ENCODE results near the gene SMC2. TPM values are rescaled to one million over a fixed set of nuclear protein-coding genes. Genes with fewer than 3 reads are reported as not detected.

The SMC2 gene
- total and polyA plus RNA-seq, 2 donors (not counting 3 experiments of a cell fraction or from before 2014, with no cell fraction given): 5.3 to 34.1 TPM

DNA sequence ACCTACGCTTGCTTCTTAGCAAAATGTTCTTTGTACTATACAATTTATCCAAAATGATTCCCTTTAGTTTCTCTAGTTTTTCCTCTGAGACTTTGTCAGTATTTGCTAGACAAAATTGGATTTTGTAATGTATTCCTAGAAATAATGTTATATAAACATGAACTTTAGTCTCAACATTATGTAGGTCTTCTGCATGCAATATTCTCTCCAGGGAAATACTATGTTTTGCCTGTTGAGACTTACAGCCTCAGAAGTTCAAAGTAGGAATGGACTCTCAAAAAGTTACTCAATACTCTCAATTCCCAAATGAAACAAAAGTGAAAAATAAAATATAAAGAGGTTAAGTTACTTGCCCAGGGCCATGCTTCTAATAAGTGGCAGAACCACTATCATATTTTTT, 24.8 kb upstream of the SMC2 start:
- dilution Hi-C loops (cut with MboI; ENCODE audit: extremely low pct_ligation_motif_present, low sequenced_read_pairs) (no loop called here), intact Hi-C loops (cut with micrococcal nuclease) (no loop called here)
- ChIA-PET CTCF (no interaction called here), POLR2A (no interaction called here)
- no peak overlapping the region for H3K9ac ChIP-seq (replicated peaks; ENCODE audit: extremely low read depth, insufficient read depth, low read length)
- no peaks in the 10 kb centered on the region for H3K27me3 ChIP-seq (ENCODE audit: control insufficient read depth in 2 of 2, insufficient read depth in 2 of 2, low read length in 2 of 2)
- H2AFZ ChIP-seq (ENCODE audit: low read depth, low read length): no peak overlapping the region
- H3K4me3 ChIP-seq (replicated peaks in 1 of 3; ENCODE audit: insufficient read depth in 1 of 3, low read depth in 1 of 3, low read length in 3 of 3): no peak overlapping the region
- no peak for TF ChIP-seq CTCF (IDR thresholded peaks at IDR 0.05; ENCODE audit: extremely low read depth in 1 of 2, insufficient read depth in 1 of 2, low read depth in 1 of 2, low read length in 2 of 2)
- TF ChIP-seq POLR2A (IDR thresholded peaks at IDR 0.05; ENCODE audit: low read depth, low read length): no peak
- no peak for TF ChIP-seq FOS (IDR thresholded peaks at IDR 0.05; ENCODE audit: borderline replicate concordance, insufficient read depth, low read length)
- TF ChIP-seq MYC (IDR thresholded peaks at IDR 0.05; ENCODE audit: low read depth, low read length): no peak
- no peak for TF ChIP-seq POLR2AphosphoS5 (IDR thresholded peaks at IDR 0.05; ENCODE audit: insufficient read depth, low read depth, low read length)
- no peak for TF ChIP-seq JUN (IDR thresholded peaks at IDR 0.05; ENCODE audit: borderline replicate concordance, insufficient read depth, insufficient read length, low read depth)
- no peak for TF ChIP-seq GATA2 (IDR thresholded peaks at IDR 0.05; ENCODE audit: insufficient read depth, insufficient read length, low read depth, low read length)
- no peak for TF ChIP-seq MAX (IDR thresholded peaks at IDR 0.05; ENCODE audit: insufficient read depth, insufficient read length)
- TF ChIP-seq EZH2 (IDR thresholded peaks at IDR 0.05; ENCODE audit: borderline replicate concordance, low read depth, low read length, severe bottlenecking): no peak
- no peaks in the 10 kb centered on the region for H3K36me3 ChIP-seq (ENCODE audit: control insufficient read depth in 2 of 2, extremely low read depth in 1 of 2, insufficient read depth in 2 of 2, low read length in 2 of 2)
- no peaks in the 10 kb centered on the region for H3K9me3 ChIP-seq (replicated peaks; ENCODE audit: control insufficient read depth, insufficient read depth, low read length)
- no peaks in the 10 kb centered on the region for H3K9me1 ChIP-seq (replicated peaks; ENCODE audit: control insufficient read depth, extremely low read depth, insufficient read depth, low read length)
- no peaks in the 10 kb centered on the region for H4K20me1 ChIP-seq (replicated peaks; ENCODE audit: control insufficient read depth, extremely low read depth, insufficient read depth, low read length)
- no peak overlapping the region for H3K27ac ChIP-seq (ENCODE audit: insufficient read depth, low read depth, low read length)
- BruUV-seq (replicated peaks): no TSS peak
- H3K4me1 ChIP-seq (ENCODE audit: control insufficient read depth, extremely low read depth, insufficient read depth, low read length): no peaks in the 10 kb centered on the region
- DNase-seq (ENCODE audit: low read depth, low spot score) (no peak), FAIRE-seq (no peak)
- H3K4me2 ChIP-seq (ENCODE audit: insufficient read depth, low read length): no peak overlapping the region
- no peaks in the 10 kb centered on the region for H3K79me2 ChIP-seq (ENCODE audit: control insufficient read depth, insufficient read depth, low read length)

Measured in endothelial cell of umbilical vein (primary cell).